Lung (tissue), 12 donors: Measurements from ENCODE around the gene EREG. TPM values are rescaled to one million over a fixed set of nuclear protein-coding genes. Genes with fewer than 3 reads are reported as not detected.
A peak's percentile ranks its signal among the peaks of the same experiment; 100 is the strongest.

Source experiments
- ATAC-seq: fragments of 200-7000 bp; cut with Tn5 transposase; one replicate; pipeline ENCODE4 v1.9.1; 2020; ENCODE audit warnings: moderate number of reproducible peaks; ENCODE audit not compliant: insufficient read depth, low FRiP score
- DNase-seq, 3 donors: peaks; one replicate each; pipeline ENCODE4 v3.0.0-alpha.2; 2013 to 2017
- H3K27ac ChIP-seq, 2 donors: one replicate each; pipeline ENCODE4 v1.5.1; 2013; ENCODE audit warnings: mild to moderate bottlenecking in 2 of 2, moderate library complexity in 2 of 2, control low read depth in 1 of 2, inconsistent platforms in 1 of 2, low read depth in 1 of 2, low read length in 1 of 2
- H3K27me3 ChIP-seq, 3 donors: one replicate each; pipeline ENCODE4 v1.5.1; 2013; ENCODE audit warnings: low read length in 2 of 3; ENCODE audit not compliant: control insufficient read depth in 3 of 3, insufficient read depth in 3 of 3
- H3K36me3 ChIP-seq, 4 donors: one replicate each; pipeline ENCODE4 v1.5.1; 2013; ENCODE audit warnings: low read length in 4 of 4, mild to moderate bottlenecking in 1 of 4, moderate library complexity in 1 of 4; ENCODE audit not compliant: control insufficient read depth in 4 of 4, insufficient read depth in 4 of 4
- H3K4me1 ChIP-seq, 5 donors: one replicate each; pipeline ENCODE4 v1.5.1; 2013; ENCODE audit warnings: low read length in 5 of 5, mild to moderate bottlenecking in 2 of 5, moderate library complexity in 1 of 5; ENCODE audit not compliant: control insufficient read depth in 5 of 5, insufficient read depth in 5 of 5
- H3K4me3 ChIP-seq: one replicate; pipeline ENCODE4 v1.5.1; 2013; ENCODE audit warnings: mild to moderate bottlenecking, control low read depth, moderate library complexity
- H3K9ac ChIP-seq, 2 donors: one replicate each; pipeline ENCODE4 v1.5.1; 2013; ENCODE audit warnings: low read length in 2 of 2, control low read depth in 1 of 2; ENCODE audit not compliant: insufficient read depth in 1 of 2
- H3K9me3 ChIP-seq, 4 donors: one replicate each; pipeline ENCODE4 v1.5.1; 2013; ENCODE audit warnings: low read length in 3 of 4, mild to moderate bottlenecking in 1 of 4, moderate library complexity in 1 of 4; ENCODE audit not compliant: control insufficient read depth in 4 of 4, insufficient read depth in 3 of 4
- CTCF ChIP-seq: IDR thresholded peaks from 2 replicates; pipeline ENCODE4 v1.5.1; 2012; ENCODE audit warnings: mild to moderate bottlenecking; ENCODE audit errors: control extremely low read depth, extremely low read depth
- WGBS, 2 donors: extraction: QIAGEN DNeasy Blood & Tissue Kit; methylation state at CpG; one replicate each; pipeline ENCODE4 v1.1.7; 2013; 5-methylcytosine and 5-hydroxymethylcytosine counted together
- polyA plus RNA-seq, 2 donors: library from polyadenylated mRNA; stranded (reverse); fragments of 200-250 nt; gene quantifications; one replicate each; pipeline ENCODE4 v1.2.1, GENCODE V29; 2013
- total RNA-seq, 2 donors: library from RNA; depleted of rRNA in 1 of 2; stranded (reverse); fragments of >200 nt in 1 of 2; gene quantifications; one replicate each; pipeline ENCODE4 v1.2.1, GENCODE V29; 2014 to 2021
- donor health status: control.
- donor health status: control.
- donor health status: Bipolar disorder and iron deficiency.
- donor health status: healthy.
- donor health status: DM: yes; HTN: yes; CAD: no.

Gene EREG
- total and polyA plus RNA-seq, 4 donors: 0.14 to 4.0 (median 0.34) TPM

DNA sequence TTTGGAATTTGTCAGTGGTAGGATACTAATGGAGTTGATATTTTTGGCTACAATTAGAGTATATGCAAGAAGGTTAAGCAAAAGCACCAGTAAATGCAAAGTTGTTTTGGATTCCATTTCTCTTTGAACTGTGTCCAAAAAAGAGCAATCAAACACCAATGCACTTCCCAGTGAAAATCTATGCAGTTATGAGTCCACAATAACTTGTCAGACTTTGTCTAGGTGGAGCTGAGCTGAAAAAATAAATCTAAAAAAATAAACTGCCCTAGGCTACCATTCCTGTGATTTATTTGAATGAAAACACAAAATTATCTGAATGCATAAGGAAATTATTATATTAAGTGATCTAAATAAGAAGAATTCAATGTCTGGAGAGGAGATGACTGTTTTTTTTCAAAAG is 42.9 kb downstream of the EREG start:
- no peak for TF ChIP-seq CTCF
- Histone ChIP-seq H3K27me3 (no peaks in the 10 kb centered on the region), H3K36me3 (no peaks in the 10 kb centered on the region), H3K9ac (no peak overlapping the region), H3K27ac (no peak overlapping the region), H3K4me1 (no peaks in the 10 kb centered on the region), H3K9me3 (no peaks in the 10 kb centered on the region), H3K4me3 (no peak overlapping the region)
- no peak for ATAC-seq
- DNase-seq: peak in 1 of 3 donors; percentile 27

- Histone ChIP-seq H3K4me1 (no peaks in the 10 kb centered on the region), H3K27me3 (no peaks in the 10 kb centered on the region), H3K36me3 (no peaks in the 10 kb centered on the region), H3K9me3 (peaks cover 0 to 2% (median 0%) of the 10 kb centered on the region in 4 donors), H3K27ac (no peak overlapping the region), H3K9ac (no peak overlapping the region), H3K4me3 (no peak overlapping the region)
- WGBS, 2 donors: 90 to 91% methylated on average over 3 of the region's 3 CpGs
- no peak for ATAC-seq
- TF ChIP-seq CTCF: no peak
- no peak for DNase-seq
Measured at GRCh38 chr4:74408639-74409038, 43.7 kb downstream of the EREG start.

GRCh38 chr4:74410272-74410671 is 45.3 kb downstream of the EREG start:
- no peak overlapping the region for H3K4me3 ChIP-seq
- DNase-seq: no peak
- no peak for TF ChIP-seq CTCF
- H3K36me3 ChIP-seq: no peaks in the 10 kb centered on the region
- H3K27me3 ChIP-seq: no peaks in the 10 kb centered on the region
- ATAC-seq: no peak
- H3K9ac ChIP-seq: no peak overlapping the region
- H3K9me3 ChIP-seq: peaks cover 0 to 2% (median 0%) of the 10 kb centered on the region in 4 donors
- WGBS, 2 donors: 74 to 75% methylated on average over 2 of the region's 2 CpGs
- no peak overlapping the region for H3K27ac ChIP-seq
- H3K4me1 ChIP-seq: no peaks in the 10 kb centered on the region

GRCh38 chr4:74412225-74412624 is 47.3 kb downstream of the EREG start:
- peaks cover 0 to 2% (median 0%) of the 10 kb centered on the region in 4 donors for H3K9me3 ChIP-seq
- no peak for TF ChIP-seq CTCF
- no peak overlapping the region for H3K4me3 ChIP-seq
- H3K36me3 ChIP-seq: no peaks in the 10 kb centered on the region
- DNase-seq: no peak
- no peak for ATAC-seq
- no peaks in the 10 kb centered on the region for H3K4me1 ChIP-seq
- no peaks in the 10 kb centered on the region for H3K27me3 ChIP-seq
- H3K9ac ChIP-seq: no peak overlapping the region
- no peak overlapping the region for H3K27ac ChIP-seq
